ENCODE data around the gene CDC42BPB.

The CDC42BPB gene

GRCh38 chr14:102984336-102985102 lies 72.8 kb downstream of the CDC42BPB start:
- no peak for DNase-seq

- DNase-seq: no peak
Measured at GRCh38 chr14:102983496-102983895, 73.9 kb downstream of the CDC42BPB start.

- DNase-seq: no peak
Measured at GRCh38 chr14:102982852-102983470, 74.4 kb downstream of the CDC42BPB start.

GRCh38 chr14:102980409-102980810 lies 76.9 kb downstream of the CDC42BPB start:
- DNase-seq: no peak

GRCh38 chr14:102979406-102979805 lies 77.9 kb downstream of the CDC42BPB start:
- DNase-seq: no peak

- no peak for DNase-seq
Measured at GRCh38 chr14:102977475-102977874, 79.9 kb downstream of the CDC42BPB start.

- no peak for DNase-seq
Measured at GRCh38 chr14:102975662-102976061, 81.7 kb downstream of the CDC42BPB start.

- DNase-seq: no peak
Measured at GRCh38 chr14:102973706-102974285, 83.6 kb downstream of the CDC42BPB start.

GRCh38 chr14:102971836-102972606 lies 85.3 kb downstream of the CDC42BPB start:
- DNase-seq: no peak

- no peak for DNase-seq
Measured at GRCh38 chr14:102971314-102971713, 86.0 kb downstream of the CDC42BPB start.

GRCh38 chr14:102970496-102970895 lies 86.9 kb downstream of the CDC42BPB start:
- DNase-seq: no peak

GRCh38 chr14:102969901-102970300 lies 87.4 kb downstream of the CDC42BPB start:
- no peak for DNase-seq

- DNase-seq: no peak
Measured at GRCh38 chr14:102969060-102969791, 88.1 kb downstream of the CDC42BPB start.

GRCh38 chr14:102968306-102968705 lies 89.0 kb downstream of the CDC42BPB start:
- no peak for DNase-seq

GRCh38 chr14:102967506-102967795 lies 89.9 kb downstream of the CDC42BPB start:
- DNase-seq: no peak

- no peak for DNase-seq
Measured at GRCh38 chr14:102966681-102967505, 90.5 kb downstream of the CDC42BPB start.

- DNase-seq: no peak
Measured at GRCh38 chr14:102965971-102966655, 91.2 kb downstream of the CDC42BPB start.

- DNase-seq: no peak
Measured at GRCh38 chr14:102965282-102965681, 92.1 kb downstream of the CDC42BPB start.

- no peak for DNase-seq
Measured at GRCh38 chr14:102964152-102964730, 93.1 kb downstream of the CDC42BPB start.

- DNase-seq: no peak
Measured at GRCh38 chr14:102962111-102962627, 95.2 kb downstream of the CDC42BPB start.

- DNase-seq: no peak
Measured at GRCh38 chr14:102958461-102958860, 98.9 kb downstream of the CDC42BPB start.
